Progenitor cell of endocrine pancreas (in vitro differentiated cells): ENCODE results near the gene ATP2A2. TPM values are rescaled to one million over a fixed set of nuclear protein-coding genes. Genes with fewer than 3 reads are reported as not detected.
A peak's percentile ranks its signal among the peaks of the same experiment; 100 is the strongest.
"Not testable (repeated sequence)": the region's sequence is repeated elsewhere in the genome, so short reads cannot be mapped to it uniquely, and the experiment has no call there.

Experiments
- DNase-seq: peaks from one replicate; pipeline ENCODE4 v3.0.0; 2021; ENCODE audit warnings: low spot score; ENCODE audit not compliant: unreplicated experiment
- H3K27ac Mint-ChIP-seq: 2 replicates; pipeline ENCODE4 v1.8.0; 2021; ENCODE audit warnings: mild to moderate bottlenecking, moderate library complexity, mixed read lengths
- H3K27me3 Mint-ChIP-seq: 2 replicates; pipeline ENCODE4 v1.8.0; 2021; ENCODE audit warnings: mixed read lengths
- H3K36me3 Mint-ChIP-seq: 2 replicates; pipeline ENCODE4 v1.8.0; 2022; ENCODE audit warnings: mixed read lengths; ENCODE audit not compliant: insufficient read depth
- H3K4me1 Mint-ChIP-seq: 2 replicates; pipeline ENCODE4 v1.8.0; 2021; ENCODE audit warnings: low read depth, mixed read lengths
- H3K4me3 Mint-ChIP-seq: 2 replicates; pipeline ENCODE4 v1.8.0; 2021; ENCODE audit warnings: low read depth, mild to moderate bottlenecking, moderate library complexity, mixed read lengths
- H3K9me3 Mint-ChIP-seq: 2 replicates; pipeline ENCODE4 v1.8.0; 2021; ENCODE audit warnings: low read depth, mixed read lengths
- total RNA-seq: library from RNA; stranded (reverse); gene quantifications from 2 replicates; pipeline ENCODE4 v1.2.1, GENCODE V29; 2021
- TF ChIP-seq, protein P1 (sequence below): fragments of 200-600 bp; sonication (generic); IDR thresholded peaks from one replicate; pipeline ENCODE4 v1.5.0; 2021; ENCODE audit warnings: antibody characterized with exemption, mild to moderate bottlenecking; ENCODE audit not compliant: unreplicated experiment

Gene ATP2A2
- total RNA-seq, 1 donor from 2014 or later = 167 TPM

GRCh38 chr12:110371408-110372055, 90.5 kb downstream of the ATP2A2 start:
- Mint-ChIP-seq H3K9me3 (no peaks in the 10 kb centered on the region), H3K27ac (no peak overlapping the region), H3K4me1 (no peaks in the 10 kb centered on the region), H3K4me3 (no peak overlapping the region), H3K27me3 (no peaks in the 10 kb centered on the region), H3K36me3 (peaks cover 11% of the 10 kb centered on the region)
- TF ChIP-seq, protein P1, sequence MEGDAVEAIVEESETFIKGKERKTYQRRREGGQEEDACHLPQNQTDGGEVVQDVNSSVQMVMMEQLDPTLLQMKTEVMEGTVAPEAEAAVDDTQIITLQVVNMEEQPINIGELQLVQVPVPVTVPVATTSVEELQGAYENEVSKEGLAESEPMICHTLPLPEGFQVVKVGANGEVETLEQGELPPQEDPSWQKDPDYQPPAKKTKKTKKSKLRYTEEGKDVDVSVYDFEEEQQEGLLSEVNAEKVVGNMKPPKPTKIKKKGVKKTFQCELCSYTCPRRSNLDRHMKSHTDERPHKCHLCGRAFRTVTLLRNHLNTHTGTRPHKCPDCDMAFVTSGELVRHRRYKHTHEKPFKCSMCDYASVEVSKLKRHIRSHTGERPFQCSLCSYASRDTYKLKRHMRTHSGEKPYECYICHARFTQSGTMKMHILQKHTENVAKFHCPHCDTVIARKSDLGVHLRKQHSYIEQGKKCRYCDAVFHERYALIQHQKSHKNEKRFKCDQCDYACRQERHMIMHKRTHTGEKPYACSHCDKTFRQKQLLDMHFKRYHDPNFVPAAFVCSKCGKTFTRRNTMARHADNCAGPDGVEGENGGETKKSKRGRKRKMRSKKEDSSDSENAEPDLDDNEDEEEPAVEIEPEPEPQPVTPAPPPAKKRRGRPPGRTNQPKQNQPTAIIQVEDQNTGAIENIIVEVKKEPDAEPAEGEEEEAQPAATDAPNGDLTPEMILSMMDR = no peak
- DNase-seq = no peak

DNA sequence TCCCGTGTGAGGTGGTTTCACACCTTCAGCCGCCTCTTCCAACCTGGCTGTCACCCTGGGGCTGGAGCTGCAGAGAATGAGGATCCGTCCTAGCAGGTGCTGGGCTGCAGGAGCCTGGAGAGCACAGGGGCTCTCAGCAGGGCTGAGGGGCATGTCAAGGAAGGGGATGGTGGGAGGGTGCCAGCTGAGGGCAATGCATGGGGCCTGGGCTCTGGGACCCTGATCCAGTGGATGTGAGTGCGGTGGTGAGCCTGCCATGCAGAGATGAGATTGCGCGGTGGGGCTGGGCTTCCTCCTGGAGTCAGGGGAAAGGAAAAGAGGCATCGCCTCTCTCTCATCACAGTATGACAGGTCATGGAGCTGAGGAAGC, 91.0 kb downstream of the ATP2A2 start:
- DNase-seq = no peak
- TF ChIP-seq, protein P1 = no peak
- peaks cover 11% of the 10 kb centered on the region for H3K36me3 Mint-ChIP-seq
- peak overlapping the region; percentile 13 for H3K27ac Mint-ChIP-seq
- H3K9me3 Mint-ChIP-seq = no peaks in the 10 kb centered on the region
- no peaks in the 10 kb centered on the region for H3K27me3 Mint-ChIP-seq
- H3K4me3 Mint-ChIP-seq = no peak overlapping the region
- no peaks in the 10 kb centered on the region for H3K4me1 Mint-ChIP-seq

DNA sequence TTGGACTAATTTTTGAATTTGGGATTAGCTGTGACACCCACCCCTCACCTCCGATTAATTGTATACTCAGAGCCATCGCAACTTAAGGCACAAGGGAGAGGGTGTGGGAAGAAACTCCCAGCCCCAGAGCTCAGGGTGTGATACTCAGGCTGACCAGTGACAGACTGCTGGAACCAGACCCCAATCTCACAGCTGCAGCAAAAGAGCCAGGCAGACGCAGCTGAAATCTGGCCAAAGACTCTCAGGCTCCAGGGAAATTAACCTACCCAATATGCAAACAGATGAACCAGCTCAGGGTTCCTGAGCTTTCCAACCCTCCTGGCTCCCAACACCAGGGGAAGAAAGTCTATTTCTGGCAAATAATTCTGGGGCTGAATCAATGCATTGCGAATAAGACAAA, 92.0 kb downstream of the ATP2A2 start:
- Mint-ChIP-seq H3K4me1 (no peaks in the 10 kb centered on the region), H3K9me3 (no peaks in the 10 kb centered on the region), H3K27ac (peak overlapping the region; percentile 37), H3K27me3 (no peaks in the 10 kb centered on the region), H3K36me3 (peaks cover 11% of the 10 kb centered on the region), H3K4me3 (no peak overlapping the region)
- DNase-seq = no peak
- TF ChIP-seq, protein P1 = no peak

- no peak for DNase-seq
- no peak overlapping the region for H3K4me3 Mint-ChIP-seq
- TF ChIP-seq, protein P1 = no peak
- H3K27ac Mint-ChIP-seq = peak overlapping the region; percentile 37
- no peaks in the 10 kb centered on the region for H3K27me3 Mint-ChIP-seq
- peaks cover 15% of the 10 kb centered on the region for H3K36me3 Mint-ChIP-seq
- no peaks in the 10 kb centered on the region for H3K9me3 Mint-ChIP-seq
- H3K4me1 Mint-ChIP-seq = no peaks in the 10 kb centered on the region
Measured at GRCh38 chr12:110373425-110373824, 92.4 kb downstream of the ATP2A2 start.

- Mint-ChIP-seq H3K9me3 (no peaks in the 10 kb centered on the region), H3K36me3 (peaks cover 19% of the 10 kb centered on the region), H3K27me3 (no peaks in the 10 kb centered on the region), H3K4me1 (no peaks in the 10 kb centered on the region), H3K27ac (peak overlapping the region; percentile 69), H3K4me3 (no peak overlapping the region)
- TF ChIP-seq, protein P1 = no peak
- DNase-seq = no peak
Measured at GRCh38 chr12:110373962-110374611, 93.0 kb downstream of the ATP2A2 start.

- not testable (repeated sequence) for H3K27me3 Mint-ChIP-seq, H3K27ac Mint-ChIP-seq, H3K4me3 Mint-ChIP-seq, DNase-seq, H3K4me1 Mint-ChIP-seq, H3K9me3 Mint-ChIP-seq
- peaks cover 33% of the 10 kb centered on the region for H3K36me3 Mint-ChIP-seq
Measured at GRCh38 chr12:110378131-110378790, 97.2 kb downstream of the ATP2A2 start.
